ENCODE data around the gene MAGI1.

The MAGI1 gene

GRCh38 chr3:65776494-65776893, 262.2 kb downstream of the MAGI1 start:
- in situ Hi-C loops (cut with MboI; ENCODE audit: low sequenced_read_pairs, unreplicated experiment): loop anchor here (25.0 kb wide), 1 partner anchor 361 kb away; no protein-coding TSS in a partner anchor
- no peak for DNase-seq (ENCODE audit: low spot score)
- TF ChIP-seq, protein P1, sequence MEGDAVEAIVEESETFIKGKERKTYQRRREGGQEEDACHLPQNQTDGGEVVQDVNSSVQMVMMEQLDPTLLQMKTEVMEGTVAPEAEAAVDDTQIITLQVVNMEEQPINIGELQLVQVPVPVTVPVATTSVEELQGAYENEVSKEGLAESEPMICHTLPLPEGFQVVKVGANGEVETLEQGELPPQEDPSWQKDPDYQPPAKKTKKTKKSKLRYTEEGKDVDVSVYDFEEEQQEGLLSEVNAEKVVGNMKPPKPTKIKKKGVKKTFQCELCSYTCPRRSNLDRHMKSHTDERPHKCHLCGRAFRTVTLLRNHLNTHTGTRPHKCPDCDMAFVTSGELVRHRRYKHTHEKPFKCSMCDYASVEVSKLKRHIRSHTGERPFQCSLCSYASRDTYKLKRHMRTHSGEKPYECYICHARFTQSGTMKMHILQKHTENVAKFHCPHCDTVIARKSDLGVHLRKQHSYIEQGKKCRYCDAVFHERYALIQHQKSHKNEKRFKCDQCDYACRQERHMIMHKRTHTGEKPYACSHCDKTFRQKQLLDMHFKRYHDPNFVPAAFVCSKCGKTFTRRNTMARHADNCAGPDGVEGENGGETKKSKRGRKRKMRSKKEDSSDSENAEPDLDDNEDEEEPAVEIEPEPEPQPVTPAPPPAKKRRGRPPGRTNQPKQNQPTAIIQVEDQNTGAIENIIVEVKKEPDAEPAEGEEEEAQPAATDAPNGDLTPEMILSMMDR (IDR thresholded peaks at IDR 0.05; ENCODE audit: borderline replicate concordance, control extremely low read depth, extremely low read depth, insufficient read depth, missing control alignments): no peak

- in situ Hi-C loops (cut with MboI; ENCODE audit: low sequenced_read_pairs, unreplicated experiment): loop anchor here (25.0 kb wide), 1 partner anchor 361 kb away; no protein-coding TSS in a partner anchor
- DNase-seq (ENCODE audit: low spot score): no peak
- TF ChIP-seq, protein P1 (IDR thresholded peaks at IDR 0.05; ENCODE audit: borderline replicate concordance, control extremely low read depth, extremely low read depth, insufficient read depth, missing control alignments): no peak
These were observed 262.6 kb downstream of the MAGI1 start for GRCh38 chr3:65776081-65776480.

GRCh38 chr3:65772758-65773157, 266.0 kb downstream of the MAGI1 start:
- TF ChIP-seq, protein P1 (IDR thresholded peaks at IDR 0.05; ENCODE audit: borderline replicate concordance, control extremely low read depth, extremely low read depth, insufficient read depth, missing control alignments): no peak
- DNase-seq (ENCODE audit: low spot score): no peak
- in situ Hi-C loops (cut with MboI; ENCODE audit: low sequenced_read_pairs, unreplicated experiment): no loop called here

DNA sequence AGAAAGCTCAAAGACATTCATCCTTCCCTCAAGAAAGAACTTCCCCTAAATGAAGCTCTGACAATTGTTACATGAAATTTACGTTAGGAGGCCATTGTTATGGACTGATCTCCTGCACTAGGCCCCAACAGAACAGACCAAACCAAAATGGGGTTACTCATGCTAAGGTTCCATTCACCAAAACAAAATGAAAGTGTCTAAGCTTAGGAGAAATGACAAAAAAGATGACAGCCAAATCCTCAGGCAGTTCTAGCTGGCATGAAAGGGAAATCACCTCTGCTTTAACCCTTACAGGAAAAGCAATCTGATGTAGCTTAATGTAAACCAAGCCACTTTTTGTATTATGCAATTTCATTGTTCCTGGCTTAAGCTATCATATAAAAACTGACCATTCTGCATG, 271.2 kb downstream of the MAGI1 start:
- TF ChIP-seq, protein P1 (IDR thresholded peaks at IDR 0.05; ENCODE audit: borderline replicate concordance, control extremely low read depth, extremely low read depth, insufficient read depth, missing control alignments): no peak
- DNase-seq (ENCODE audit: low spot score): no peak
- in situ Hi-C loops (cut with MboI; ENCODE audit: low sequenced_read_pairs, unreplicated experiment): no loop called here

GRCh38 chr3:65762235-65762580, 276.5 kb downstream of the MAGI1 start:
- TF ChIP-seq, protein P1 (IDR thresholded peaks at IDR 0.05; ENCODE audit: borderline replicate concordance, control extremely low read depth, extremely low read depth, insufficient read depth, missing control alignments): no peak
- in situ Hi-C loops (cut with MboI; ENCODE audit: low sequenced_read_pairs, unreplicated experiment): no loop called here
- no peak for DNase-seq (ENCODE audit: low spot score)

GRCh38 chr3:65761446-65762234, 277.1 kb downstream of the MAGI1 start:
- no peak for DNase-seq (ENCODE audit: low spot score)
- in situ Hi-C loops (cut with MboI; ENCODE audit: low sequenced_read_pairs, unreplicated experiment): no loop called here
- TF ChIP-seq, protein P1 (IDR thresholded peaks at IDR 0.05; ENCODE audit: borderline replicate concordance, control extremely low read depth, extremely low read depth, insufficient read depth, missing control alignments): no peak

All from GM13976 (cell line).